ENCODE data around the gene PPP2R2C.

DNA sequence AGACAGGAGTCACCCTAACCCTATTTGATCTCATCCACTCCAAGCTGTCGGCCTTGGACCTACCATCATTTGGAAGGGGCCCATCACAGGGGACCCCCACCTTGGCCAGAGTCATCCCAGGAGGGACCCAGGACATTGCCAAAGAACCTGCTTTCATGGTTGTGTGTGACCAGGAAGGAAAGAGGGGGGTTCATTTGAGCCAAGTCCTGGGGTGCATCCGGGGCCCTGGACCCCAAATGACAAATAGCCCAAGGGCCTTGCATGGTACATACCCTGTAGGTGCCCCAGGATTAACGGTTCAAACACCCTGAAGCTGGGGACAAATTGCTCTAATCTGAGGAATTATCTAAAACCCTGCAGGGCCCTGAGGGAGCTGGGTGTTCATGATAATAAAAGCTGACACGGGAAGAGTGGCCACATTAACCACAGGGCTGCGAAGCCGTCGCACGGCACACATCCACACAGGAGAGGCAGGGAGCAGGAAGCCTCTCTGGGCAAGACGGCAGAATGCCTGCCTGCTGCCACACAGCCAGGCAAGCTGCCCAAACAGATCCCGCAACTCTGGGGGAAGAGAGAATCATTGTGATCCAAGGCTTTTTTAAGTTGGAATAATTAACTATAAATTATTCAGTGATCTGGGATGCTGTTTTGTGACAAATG lies 28.2 kb upstream of the PPP2R2C start:
- TF ChIP-seq, protein P1, sequence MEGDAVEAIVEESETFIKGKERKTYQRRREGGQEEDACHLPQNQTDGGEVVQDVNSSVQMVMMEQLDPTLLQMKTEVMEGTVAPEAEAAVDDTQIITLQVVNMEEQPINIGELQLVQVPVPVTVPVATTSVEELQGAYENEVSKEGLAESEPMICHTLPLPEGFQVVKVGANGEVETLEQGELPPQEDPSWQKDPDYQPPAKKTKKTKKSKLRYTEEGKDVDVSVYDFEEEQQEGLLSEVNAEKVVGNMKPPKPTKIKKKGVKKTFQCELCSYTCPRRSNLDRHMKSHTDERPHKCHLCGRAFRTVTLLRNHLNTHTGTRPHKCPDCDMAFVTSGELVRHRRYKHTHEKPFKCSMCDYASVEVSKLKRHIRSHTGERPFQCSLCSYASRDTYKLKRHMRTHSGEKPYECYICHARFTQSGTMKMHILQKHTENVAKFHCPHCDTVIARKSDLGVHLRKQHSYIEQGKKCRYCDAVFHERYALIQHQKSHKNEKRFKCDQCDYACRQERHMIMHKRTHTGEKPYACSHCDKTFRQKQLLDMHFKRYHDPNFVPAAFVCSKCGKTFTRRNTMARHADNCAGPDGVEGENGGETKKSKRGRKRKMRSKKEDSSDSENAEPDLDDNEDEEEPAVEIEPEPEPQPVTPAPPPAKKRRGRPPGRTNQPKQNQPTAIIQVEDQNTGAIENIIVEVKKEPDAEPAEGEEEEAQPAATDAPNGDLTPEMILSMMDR (optimal IDR thresholded peaks at IDR 0.05 in 1 of 3, IDR thresholded peaks at IDR 0.05 in 1 of 3, conservative IDR thresholded peaks at IDR 0.05 in 1 of 3; ENCODE audit: extremely low read depth in 1 of 3, insufficient read depth in 2 of 3, low read length in 3 of 3): no peak
- TF ChIP-seq EZH2 (IDR thresholded peaks at IDR 0.05; ENCODE audit: low read length): no peak
